Urothelium cell line (cell line): ENCODE results near the gene ACOXL.

Experiments used
- DNase-seq: peaks from one replicate; pipeline ENCODE4 v3.0.0; 2011; ENCODE audit warnings: low spot score, mixed read lengths
- FAIRE-seq: peaks from 2 replicates; lab custom pipeline; 2011; peaks lifted over from hg19 to GRCh38; lab: Jason Lieb, UNC

ACOXL gene

DNA sequence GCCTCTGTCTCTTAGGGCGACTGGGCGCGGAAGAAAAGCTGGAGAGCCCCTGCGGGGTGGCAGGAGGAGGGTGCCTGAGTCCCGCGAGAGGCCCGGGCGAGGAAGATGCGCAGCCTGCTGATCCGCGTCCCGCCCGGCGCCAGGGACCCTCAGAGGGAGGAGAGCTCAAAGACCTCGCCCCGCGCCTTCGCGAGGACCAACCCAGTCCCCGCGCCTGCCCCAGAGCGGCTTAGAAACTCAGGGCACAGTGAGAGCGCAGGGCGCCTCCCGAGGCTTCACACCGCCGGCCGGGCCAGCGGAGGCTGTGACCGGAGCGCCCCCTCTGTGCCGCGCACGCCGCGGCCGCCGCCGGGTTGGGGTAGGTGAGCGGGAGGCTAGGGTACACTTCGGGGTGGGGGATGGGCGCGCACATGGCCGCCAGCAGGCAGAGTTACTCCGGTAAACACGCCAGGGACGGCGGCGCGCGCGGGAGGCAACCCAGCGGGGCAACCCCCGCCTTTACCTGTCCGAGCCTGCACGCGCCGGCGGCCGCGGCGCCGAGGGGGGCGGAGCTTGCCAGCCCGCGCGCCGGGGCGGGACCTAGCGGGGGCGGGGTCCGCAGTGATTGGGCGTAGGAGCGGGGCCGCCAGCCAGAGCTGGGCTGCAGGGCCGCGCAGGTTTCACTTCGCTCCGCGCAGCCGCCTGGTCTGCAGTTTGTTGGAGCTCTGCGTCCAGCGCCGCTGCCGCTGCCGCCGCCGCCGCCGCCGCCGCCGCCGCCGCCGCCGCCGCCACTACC lies 388.1 kb downstream of the ACOXL start, which contains the start of gene BCL2L11:
Gene BCL2L11 (plus strand): TSS at position 662 of the 775 bp plus-strand sequence. CDS start 2,832 bp downstream, outside the sequence.
- FAIRE-seq (peak; percentile 20), DNase-seq (peak; percentile 90)

DNA sequence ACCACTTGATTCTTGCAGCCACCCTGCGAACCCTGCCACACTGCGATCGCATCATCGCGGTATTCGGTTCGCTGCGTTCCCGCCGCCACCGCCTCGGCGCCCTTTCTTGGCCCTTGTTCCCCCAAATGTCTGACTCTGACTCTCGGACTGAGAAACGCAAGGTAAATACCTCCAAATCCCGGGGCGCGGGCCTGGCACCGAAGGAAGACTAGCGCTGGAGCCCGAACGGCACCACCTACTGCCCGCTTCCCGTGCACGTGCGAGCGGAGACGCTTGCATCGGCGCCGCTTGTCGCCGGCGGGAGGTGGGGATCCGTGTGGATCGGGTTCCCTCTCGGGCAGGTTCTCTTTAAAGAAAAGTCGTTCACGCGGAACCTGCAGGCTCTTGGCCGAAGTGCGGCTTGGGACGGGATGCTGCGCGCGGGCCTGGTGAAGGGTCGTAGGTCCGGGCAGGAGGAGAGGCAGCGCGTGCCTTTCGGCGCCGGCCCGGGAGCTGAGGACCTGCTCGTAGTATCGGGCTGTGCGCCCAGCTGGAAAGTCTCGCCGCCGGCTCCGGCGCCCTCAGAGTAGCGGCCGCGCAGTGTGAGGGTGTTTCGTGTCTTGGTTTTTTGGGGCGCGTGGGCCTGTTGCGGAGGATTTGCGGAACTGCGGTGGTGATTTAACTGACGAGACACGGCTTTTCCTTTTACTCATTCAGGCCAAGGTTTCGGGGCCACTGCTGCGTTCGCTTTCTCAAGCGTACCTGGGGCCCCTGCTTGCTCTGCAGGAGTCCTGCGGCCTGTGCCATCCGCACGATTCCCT lies 388.9 kb downstream of the ACOXL start:
- DNase-seq (no peak), FAIRE-seq (no peak)

DNA sequence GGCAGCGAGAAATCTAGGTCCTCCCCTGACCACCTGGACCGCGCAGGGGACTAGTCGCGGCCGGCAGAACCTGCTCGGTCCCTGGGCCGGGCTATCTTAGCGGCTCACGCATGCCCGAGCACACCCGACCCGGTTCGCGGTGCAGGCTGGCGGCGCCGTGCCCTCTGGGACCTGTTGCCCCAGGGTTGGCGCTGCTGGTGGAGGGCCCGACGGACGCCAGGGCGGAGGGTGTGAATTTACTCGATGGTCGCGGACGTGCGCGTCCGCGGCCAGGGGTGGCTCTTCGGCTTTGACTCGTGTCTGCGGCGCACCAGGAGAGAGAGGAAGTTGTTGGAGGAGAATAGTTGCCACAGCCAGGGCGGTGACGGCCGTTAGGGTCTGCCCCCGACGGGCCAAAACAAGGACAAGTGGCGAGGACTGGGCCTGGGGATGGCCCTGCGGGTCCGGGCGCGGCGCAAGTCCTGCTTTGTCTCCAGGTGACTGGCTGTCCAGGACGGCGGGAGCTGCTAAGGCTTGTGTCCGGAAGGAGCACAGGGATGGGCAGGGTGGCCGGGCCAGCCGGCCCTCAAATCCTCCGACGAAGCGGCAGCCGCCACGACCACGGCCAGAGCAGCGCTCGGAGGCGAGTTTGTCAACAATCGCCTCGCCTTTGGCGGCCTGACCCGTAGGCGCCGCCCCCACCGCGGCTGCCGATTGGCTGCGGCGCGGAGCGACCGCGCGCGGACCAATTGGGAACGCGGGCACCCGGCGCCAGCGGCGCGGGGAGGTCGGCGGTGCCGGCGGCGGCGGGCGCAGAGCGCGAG lies 389.7 kb downstream of the ACOXL start:
- peak; percentile 96 for FAIRE-seq
- DNase-seq: peak; percentile 98

DNA sequence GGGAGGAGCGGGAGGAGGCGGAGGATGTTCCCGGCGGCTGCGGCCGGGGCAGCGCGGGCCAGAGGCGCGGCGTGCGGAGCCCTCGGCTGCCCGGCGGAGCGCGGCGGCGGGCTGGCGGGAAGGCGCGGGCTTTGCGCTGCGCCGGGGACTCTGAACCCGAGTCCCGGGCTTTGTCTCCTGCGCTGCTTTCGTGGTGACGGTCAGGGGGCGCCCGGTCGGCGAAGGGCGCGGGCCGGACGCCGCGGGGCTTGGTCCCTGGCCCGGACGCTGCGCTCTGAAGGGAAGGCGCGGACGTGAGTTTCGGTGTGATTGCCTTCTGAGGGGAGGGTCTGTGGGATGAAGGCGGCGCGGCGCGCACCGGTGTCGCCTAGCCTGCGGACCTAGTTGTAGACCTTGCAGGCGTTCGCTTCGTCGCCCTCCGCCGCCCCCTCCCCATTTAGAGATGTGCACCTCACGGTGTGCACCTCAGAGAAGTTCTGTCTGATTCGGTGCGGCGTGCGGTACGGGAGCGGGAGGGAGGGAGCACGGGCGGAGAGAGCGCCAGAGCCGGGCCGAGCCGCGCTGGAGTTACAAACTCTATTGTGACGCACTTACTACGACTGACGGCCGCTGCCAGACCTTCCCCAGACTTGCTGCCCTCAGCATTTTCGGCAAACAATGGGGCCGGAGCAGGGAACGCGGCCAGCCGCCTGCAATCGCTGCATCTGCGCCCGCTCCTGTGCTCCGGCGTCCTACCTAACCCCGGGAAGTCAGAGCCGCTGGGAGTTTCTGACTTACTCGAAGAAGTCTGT lies 390.5 kb downstream of the ACOXL start:
- FAIRE-seq: peak; percentile 69
- DNase-seq: peak; percentile 79

DNA sequence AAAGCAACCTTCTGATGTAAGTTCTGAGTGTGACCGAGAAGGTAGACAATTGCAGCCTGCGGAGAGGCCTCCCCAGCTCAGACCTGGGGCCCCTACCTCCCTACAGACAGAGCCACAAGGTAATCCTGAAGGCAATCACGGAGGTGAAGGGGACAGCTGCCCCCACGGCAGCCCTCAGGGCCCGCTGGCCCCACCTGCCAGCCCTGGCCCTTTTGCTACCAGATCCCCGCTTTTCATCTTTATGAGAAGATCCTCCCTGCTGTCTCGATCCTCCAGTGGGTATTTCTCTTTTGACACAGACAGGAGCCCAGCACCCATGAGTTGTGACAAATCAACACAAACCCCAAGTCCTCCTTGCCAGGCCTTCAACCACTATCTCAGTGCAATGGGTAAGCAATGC lies 391.4 kb downstream of the ACOXL start:
- DNase-seq (no peak), FAIRE-seq (no peak)

DNA sequence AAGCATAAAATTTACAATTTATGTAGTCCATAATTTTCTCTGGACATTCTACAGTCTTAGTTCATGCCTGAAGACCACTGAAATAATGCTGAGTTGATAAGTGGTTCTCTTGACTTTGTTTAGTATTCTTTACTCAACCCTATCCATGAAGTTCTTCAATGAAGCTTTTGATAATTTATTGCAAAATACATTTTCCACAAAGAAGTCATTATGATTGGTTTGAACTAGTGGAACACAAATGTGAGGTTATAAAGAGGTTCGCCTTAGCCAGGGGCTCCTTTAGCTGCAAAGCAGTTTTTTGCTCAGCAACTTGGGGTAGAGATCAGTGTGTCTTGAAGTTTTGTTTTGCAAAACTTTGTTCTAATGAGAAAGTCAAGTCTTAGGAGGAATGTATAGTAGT lies 394.2 kb downstream of the ACOXL start:
- DNase-seq (no peak), FAIRE-seq (no peak)

DNA sequence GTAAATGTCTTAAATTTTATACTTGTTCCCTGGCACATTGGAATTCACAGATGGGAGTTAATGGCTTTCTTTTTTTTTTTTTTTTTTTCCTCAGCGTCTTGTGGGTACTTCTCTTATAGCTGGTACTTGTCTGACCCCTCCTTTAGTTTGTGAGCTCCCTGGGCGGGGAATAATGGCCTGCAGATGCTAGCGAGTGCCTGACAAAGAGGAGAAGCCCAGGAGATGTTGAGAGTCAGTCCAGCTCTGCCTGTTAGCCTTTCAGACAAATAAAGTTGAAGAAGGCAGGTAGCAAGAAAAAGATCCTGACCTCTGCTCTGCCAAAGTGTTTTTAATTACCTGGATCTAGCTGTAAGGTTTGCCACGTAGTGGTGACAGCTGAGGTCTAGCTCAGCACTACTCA lies 395.0 kb downstream of the ACOXL start:
- FAIRE-seq (peak; percentile 30), DNase-seq (no peak)

DNA sequence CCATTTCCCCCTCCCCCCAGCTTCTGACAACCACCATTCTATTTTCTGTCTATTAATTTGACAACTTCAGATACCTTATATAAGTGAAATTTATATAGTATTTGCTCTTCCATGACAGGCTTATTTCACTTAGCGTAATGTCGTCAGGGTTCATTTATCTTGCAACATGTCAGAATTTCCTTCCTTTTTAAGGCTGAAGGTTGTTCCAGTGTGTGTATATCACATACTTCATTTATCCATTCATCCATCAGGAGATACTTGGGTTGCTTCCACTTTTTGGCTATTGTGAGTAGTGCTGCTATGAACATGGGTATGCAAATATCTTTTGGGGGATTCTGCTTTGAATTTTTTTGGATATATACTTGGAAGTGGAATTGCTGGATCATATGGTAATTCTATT lies 395.7 kb downstream of the ACOXL start:
- DNase-seq: no peak
- FAIRE-seq: no peak

DNA sequence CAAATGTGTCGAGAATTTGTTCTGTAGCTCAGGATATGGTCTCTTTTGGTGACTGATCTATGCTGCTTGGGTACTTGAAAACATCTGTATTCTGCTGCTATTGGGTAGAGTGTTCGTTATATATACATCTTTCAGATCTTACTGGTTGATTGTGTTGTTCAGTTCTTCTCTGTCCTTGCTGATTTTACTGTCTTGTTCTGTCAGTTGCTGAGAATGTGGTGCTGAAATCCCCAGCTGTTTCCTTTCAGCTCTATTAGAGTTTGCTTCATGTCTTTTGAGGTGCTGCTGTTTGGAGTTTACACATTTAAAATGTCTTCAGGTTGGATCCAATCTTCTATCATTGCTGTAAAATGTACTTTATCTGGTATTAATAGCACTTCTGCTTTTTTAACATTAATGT lies 401.2 kb downstream of the ACOXL start:
- FAIRE-seq: no peak
- DNase-seq: no peak

DNA sequence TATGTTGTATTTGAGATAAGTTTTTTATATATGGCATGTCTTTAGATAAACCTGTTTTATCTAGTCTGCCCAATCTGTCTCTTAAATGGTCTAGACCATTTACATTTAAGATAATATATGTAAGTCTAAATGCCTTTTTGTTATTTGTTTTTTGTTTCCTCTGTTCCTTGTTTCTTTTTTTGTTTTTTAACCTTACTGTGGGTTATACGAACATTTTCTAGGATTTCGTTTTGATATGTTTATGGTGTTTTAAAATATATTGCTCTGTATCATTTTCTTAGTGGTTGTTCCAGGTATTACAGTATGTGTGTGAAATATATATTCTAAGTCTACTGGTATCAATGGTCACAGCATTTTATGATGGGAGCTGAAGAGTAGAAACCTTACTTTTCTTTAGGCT lies 401.7 kb downstream of the ACOXL start:
- DNase-seq (no peak), FAIRE-seq (no peak)

DNA sequence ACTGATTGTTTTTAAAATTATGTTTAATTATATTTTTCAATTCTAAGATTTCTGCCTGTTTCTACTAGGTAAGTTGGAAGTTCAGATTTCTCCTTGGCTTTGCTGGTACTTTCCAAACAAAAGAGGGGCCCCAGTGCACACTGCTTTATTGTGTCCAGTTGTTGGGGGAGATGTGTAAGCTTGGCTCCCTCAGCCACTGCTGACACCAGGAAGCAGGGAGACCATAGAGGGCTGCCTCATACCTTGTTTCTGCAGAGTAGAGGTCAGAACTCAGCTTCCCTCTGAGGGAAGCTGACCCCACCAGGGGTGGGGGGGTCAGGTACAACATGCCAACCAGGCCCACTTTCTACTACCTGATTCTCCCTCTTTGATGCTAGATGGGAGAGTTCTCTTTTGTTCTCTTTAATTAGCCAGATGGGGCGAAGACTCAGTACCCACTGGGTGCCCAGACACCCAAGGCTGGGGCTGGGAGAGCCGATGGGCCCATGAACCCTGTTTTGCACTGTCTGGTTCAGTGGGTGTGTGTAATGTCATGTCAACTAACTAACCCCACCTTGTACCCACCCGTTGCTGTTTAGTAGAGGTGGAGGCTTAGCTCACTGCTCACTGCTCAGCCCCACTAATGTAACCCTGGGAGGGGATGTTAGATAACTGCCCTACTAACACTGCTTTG lies 403.0 kb downstream of the ACOXL start:
- DNase-seq: no peak
- peak; percentile 83 for FAIRE-seq

DNA sequence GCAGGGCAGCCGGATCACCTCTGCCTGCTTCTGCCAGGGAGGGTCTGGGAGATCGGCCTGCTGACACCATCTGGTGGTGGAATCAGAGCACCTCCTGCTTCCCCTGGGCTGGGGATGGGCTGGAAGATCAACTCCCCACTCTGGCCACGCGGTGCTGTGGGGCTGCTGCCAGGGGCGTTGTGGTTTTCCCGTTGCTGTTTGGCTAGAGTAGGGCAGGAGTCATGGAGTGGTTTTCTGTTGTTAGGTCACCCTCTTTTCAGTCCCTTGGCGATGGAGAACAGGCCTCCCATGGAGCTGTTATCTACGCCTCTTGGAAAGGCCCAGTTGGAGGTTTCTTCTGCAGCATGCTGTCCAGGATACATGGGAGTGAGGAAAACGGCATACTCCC lies 403.5 kb downstream of the ACOXL start:
- DNase-seq: peak; percentile 31
- FAIRE-seq: no peak

DNA sequence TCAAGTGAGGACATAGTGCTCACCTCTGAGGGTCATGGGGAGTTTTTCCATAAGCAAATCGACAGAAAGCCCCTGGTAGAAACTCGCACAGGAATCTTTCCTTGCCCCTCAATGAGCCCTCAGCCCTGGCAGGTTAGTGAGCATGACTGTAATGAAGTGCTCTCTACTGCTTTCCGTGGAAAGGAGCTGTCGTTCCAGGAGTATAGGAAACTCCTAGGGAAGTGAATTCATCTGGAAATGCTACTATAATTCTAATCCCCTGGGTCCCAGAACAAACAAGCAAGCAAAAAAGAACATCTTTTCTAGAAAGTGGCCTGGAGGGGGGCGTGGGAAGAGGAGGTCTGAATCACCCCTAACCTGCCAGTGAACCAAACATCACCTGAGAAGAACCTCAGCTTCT lies 406.5 kb downstream of the ACOXL start:
- FAIRE-seq (no peak), DNase-seq (no peak)

DNA sequence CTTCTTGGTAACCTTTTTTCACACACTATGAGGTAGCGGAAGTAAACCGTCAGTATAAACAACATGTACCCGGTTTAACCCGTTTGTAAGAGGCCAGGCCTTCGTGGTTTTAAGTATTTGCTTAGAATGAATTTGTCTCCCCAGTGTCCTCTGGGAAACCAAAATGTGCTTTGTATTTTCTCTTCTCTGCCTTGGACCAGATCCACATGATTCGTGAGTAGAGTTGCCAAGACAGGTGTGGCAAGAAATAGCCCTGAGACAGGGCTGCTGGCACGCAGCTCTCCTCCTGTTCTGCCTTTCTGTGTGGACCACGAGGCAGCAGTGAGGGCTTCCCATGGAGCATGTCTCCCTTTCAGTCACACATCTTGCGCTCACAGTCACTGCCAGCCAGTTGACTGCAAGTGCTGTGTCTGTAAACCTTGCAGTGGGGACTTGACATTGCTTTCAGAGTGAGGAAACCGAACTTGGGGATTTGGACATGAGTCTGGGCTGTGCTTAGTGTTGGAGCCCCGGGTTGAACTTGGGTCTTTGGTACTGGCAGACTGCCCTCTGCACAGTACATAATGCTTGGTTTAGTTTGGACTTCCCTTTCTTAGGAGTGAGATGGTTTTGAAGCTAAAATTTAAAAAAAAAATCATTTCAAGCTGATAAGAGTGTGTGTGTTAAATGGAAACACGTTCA lies 407.4 kb downstream of the ACOXL start:
- DNase-seq: no peak
- no peak for FAIRE-seq

DNA sequence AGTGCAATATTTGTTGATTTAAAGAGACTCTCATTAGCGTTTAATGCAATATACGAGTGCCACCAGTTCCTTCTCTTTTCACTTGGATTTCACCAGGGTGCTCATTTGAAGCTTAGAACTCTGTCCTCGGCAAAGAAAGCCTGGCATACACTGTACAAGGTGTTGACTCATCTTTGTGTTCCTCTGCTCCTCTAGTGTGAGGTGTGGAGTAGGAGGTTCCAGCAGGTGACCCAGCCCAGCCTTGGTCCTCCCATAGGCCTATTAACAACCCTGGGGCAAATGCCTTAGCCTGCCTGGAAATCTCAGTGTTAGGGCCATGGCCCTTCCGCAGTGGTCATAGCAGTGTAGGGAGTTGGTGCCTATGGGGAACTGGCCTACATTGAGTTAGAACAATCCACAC lies 408.4 kb downstream of the ACOXL start:
- no peak for DNase-seq
- no peak for FAIRE-seq

DNA sequence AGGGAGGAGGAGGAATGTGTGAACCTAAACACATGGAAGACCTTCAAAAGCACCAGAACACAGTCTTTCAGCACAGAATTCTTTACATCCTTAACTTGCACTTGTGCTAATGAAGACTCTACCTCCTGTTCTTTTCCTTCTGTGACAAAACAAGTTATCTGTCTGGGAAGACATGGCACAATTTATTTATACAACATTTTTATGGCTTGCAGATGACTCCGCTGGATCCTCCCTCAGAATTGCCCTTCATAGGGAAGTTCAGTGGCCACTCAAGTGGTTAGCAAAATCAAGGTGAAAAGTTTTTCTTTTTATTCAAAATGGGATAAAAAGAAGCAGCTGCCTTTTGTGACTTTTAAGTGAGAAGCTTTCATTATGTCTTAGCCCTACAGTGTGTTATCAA lies 409.7 kb downstream of the ACOXL start:
- no peak for FAIRE-seq

DNA sequence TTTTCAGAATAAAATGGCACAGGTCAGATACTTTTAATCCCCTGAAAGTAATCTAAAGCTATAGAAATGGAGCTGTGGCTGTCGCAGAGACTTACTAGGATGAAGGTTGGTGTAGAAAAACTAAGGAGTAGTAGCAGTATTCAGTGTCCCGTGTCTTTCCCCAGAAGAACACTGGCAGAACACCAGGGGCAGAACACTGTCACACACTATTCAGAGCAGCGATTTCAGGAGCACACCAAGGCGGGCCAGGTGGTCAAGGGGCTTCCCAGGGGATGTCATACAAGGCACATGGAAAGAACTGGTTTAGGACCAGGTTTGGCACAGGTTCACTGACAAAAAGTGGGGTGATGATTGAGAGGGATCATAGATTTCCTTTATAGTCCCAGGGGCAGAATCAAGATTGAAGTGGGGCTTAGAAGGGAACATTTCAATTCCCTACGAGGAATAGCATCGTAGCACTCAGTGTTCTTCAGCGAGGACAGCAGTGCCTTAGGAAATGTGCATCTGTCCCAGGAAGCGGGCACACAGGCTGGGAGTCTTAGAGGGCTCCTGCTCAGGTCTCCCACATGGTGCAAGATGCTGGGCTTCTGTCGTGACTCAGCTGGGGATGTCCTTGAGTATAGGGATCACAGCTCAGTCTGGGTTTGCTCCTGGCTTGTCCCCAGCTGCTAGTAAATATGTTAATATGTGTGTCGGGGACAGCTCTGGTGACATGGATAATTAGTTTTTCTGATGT lies 410.9 kb downstream of the ACOXL start:
- DNase-seq (no peak), FAIRE-seq (no peak)

More for the DNA sequence above, 409.7 kb downstream of the ACOXL start:
- DNase-seq: no peak

DNA sequence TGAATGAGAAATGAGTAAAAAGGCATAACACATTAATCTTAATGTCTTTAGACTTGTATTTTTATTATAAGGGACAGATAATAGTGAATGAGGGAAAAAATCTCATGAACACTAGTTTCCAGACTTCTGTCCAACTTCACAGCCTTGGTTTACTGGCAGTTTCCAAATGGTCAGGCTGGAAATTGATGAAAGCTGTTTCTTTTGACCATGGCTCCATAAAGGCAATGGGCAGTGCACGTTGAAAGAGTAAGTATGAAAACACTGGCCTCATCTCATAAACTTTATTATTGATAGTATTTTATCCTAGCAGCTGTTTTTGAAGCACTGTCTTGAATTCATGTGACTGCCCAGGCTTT lies 411.4 kb downstream of the ACOXL start:
- FAIRE-seq (no peak), DNase-seq (no peak)
